HepG2 (cell line): ENCODE measurements around the gene TFEB. TPM values are rescaled to one million over a fixed set of nuclear protein-coding genes. Genes with fewer than 3 reads are reported as not detected.
A peak's percentile ranks its signal among the peaks of the same experiment; 100 is the strongest.

Experiments
- CEBPZ ChIP-seq: IDR thresholded peaks from 2 replicates; pipeline ENCODE4 v1.6.1; 2012; ENCODE audit warnings: low read length, improper control_type of control experiment
- CTCF ChIP-seq: sonication (generic); formaldehyde crosslinking; IDR thresholded peaks from 2 replicates; pipeline ENCODE4 v1.5.0; 2020; ENCODE audit warnings: mild to moderate bottlenecking, missing genetic modification reagents, moderate library complexity
- ERF ChIP-seq: IDR thresholded peaks from 2 replicates; pipeline ENCODE4 v1.6.1; 2018; ENCODE audit warnings: missing biosample characterization, missing genetic modification reagents
- HBP1 ChIP-seq: IDR thresholded peaks from 2 replicates; pipeline ENCODE4 v1.6.1; 2016; ENCODE audit warnings: low read depth, control low read depth
- HINFP ChIP-seq: sonication (generic); formaldehyde crosslinking; IDR thresholded peaks from 2 replicates; pipeline ENCODE4 v1.4.0; 2020; ENCODE audit warnings: low read depth, mild to moderate bottlenecking, missing genetic modification reagents
- KAT7 ChIP-seq: IDR thresholded peaks from 2 replicates; pipeline ENCODE4 v1.6.1; 2018; ENCODE audit warnings: borderline replicate concordance, missing compliant biosample characterization
- LBX2 ChIP-seq: sonication (generic); formaldehyde crosslinking; IDR thresholded peaks from 2 replicates; pipeline ENCODE4 v1.5.0; 2020; ENCODE audit warnings: missing genetic modification reagents, mild to moderate bottlenecking, borderline replicate concordance
- MAX ChIP-seq: IDR thresholded peaks from 2 replicates; pipeline ENCODE4 v1.6.1; 2012; ENCODE audit warnings: inconsistent platforms
- MIER3 ChIP-seq: IDR thresholded peaks from 2 replicates; pipeline ENCODE4 v1.6.1; 2016; ENCODE audit warnings: missing compliant biosample characterization, borderline replicate concordance
- NFKB2 ChIP-seq: sonication (generic); formaldehyde crosslinking; IDR thresholded peaks from 2 replicates; pipeline ENCODE4 v1.4.0; 2020; ENCODE audit warnings: missing genetic modification reagents, borderline replicate concordance
- PHF21A ChIP-seq: sonication (generic); formaldehyde crosslinking; IDR thresholded peaks from 2 replicates; pipeline ENCODE4 v1.5.0; 2020; ENCODE audit warnings: mild to moderate bottlenecking, missing genetic modification reagents
- RELA ChIP-seq: sonication (generic); formaldehyde crosslinking; IDR thresholded peaks from 2 replicates; pipeline ENCODE4 v1.4.0; 2020; ENCODE audit warnings: missing genetic modification reagents
- SALL1 ChIP-seq: sonication (generic); formaldehyde crosslinking; IDR thresholded peaks from 2 replicates; pipeline ENCODE4 v1.8.0; 2022; ENCODE audit warnings: mild to moderate bottlenecking, missing genetic modification reagents
- SOX13 ChIP-seq, 3 experiments: fragments of 450-650 bp in 1 of 3; sonication (generic) in 1 of 3; formaldehyde crosslinking in 1 of 3; IDR thresholded peaks in 2 of 3; conservative IDR thresholded peaks in 1 of 3; 2 replicates each; pipeline versions ENCODE4 v1.5.0 to v1.6.1; 2016 to 2020; ENCODE audit warnings: antibody characterized with exemption in 1 of 3, mild to moderate bottlenecking in 1 of 3, missing compliant biosample characterization in 1 of 3, missing genetic modification reagents in 1 of 3, moderate library complexity in 1 of 3
- SOX5 ChIP-seq: IDR thresholded peaks from 2 replicates; pipeline ENCODE4 v1.6.1; 2016; ENCODE audit warnings: borderline replicate concordance
- TBX3 ChIP-seq: fragments of 450-650 bp; IDR thresholded peaks from 2 replicates; pipeline ENCODE4 v1.6.1; 2017; ENCODE audit warnings: antibody characterized with exemption, mild to moderate bottlenecking, inconsistent platforms, borderline replicate concordance
- ZBTB42 ChIP-seq: sonication (generic); formaldehyde crosslinking; IDR thresholded peaks from 2 replicates; pipeline ENCODE4 v1.5.0; 2020; ENCODE audit warnings: mild to moderate bottlenecking, missing genetic modification reagents
- ZNF17 ChIP-seq: sonication (generic); formaldehyde crosslinking; IDR thresholded peaks from 2 replicates; pipeline ENCODE4 v1.5.0; 2020; ENCODE audit warnings: mild to moderate bottlenecking, missing genetic modification reagents
- ZNF225 ChIP-seq: sonication (generic); formaldehyde crosslinking; IDR thresholded peaks from 2 replicates; pipeline ENCODE4 v1.4.0; 2020; ENCODE audit warnings: mild to moderate bottlenecking, missing genetic modification reagents
- ZNF343 ChIP-seq: sonication (generic); formaldehyde crosslinking; IDR thresholded peaks from 2 replicates; pipeline ENCODE4 v1.4.0; 2020; ENCODE audit warnings: mild to moderate bottlenecking, missing genetic modification reagents
- polyA plus RNA-seq, 8 experiments: library from polyadenylated mRNA; depleted of rRNA in 3 of 8; stranded (reverse) in 7 of 8; unstranded in 1 of 8; fragments of >200 nt; fragmentation: Illumina TruSeq in 4 of 8; extraction: Trizol in 4 of 8; gene quantifications; 2 replicates each; pipeline versions ENCODE4 v1.2.1 to v1.2.3, GENCODE V29; 2011 to 2016; ENCODE audit warnings: low read depth in 4 of 8, missing spikeins in 1 of 8, mixed read lengths in 1 of 8; ENCODE audit not compliant: insufficient read depth in 1 of 8
- total RNA-seq, 5 experiments: library from RNA; depleted of rRNA; stranded (reverse); fragments of >200 nt; fragmentation: Illumina TruSeq; extraction: Trizol; gene quantifications; 2 replicates each; pipeline ENCODE4 v1.2.3, GENCODE V29; 2016; ENCODE audit warnings: low read depth in 1 of 5

The TFEB gene
- total and polyA plus RNA-seq, 2 of the 13 experiments (the other 11 are each of a cell fraction or from before 2014, with no cell fraction given), result 13.3 to 18.7 TPM

- TF ChIP-seq CTCF (CRISPR knock-in tag), result peak; percentile 99
- no peak for TF ChIP-seq ZNF343
- no peak for TF ChIP-seq MIER3
- peak; percentile 28; the same call in 1 of the 2 replicates for TF ChIP-seq LBX2 (CRISPR knock-in tag)
- no peak for TF ChIP-seq ZNF17 (CRISPR knock-in tag)
- 0 out of 2 replicates have a peak, but pooled peaks have one; percentile 39 for TF ChIP-seq ZNF225 (CRISPR knock-in tag)
- peak; percentile 65; the same call in 1 of the 2 replicates for TF ChIP-seq KAT7 (CRISPR knock-in tag)
- no peak for TF ChIP-seq CEBPZ
- TF ChIP-seq SOX5 (CRISPR knock-in tag), result 0 out of 2 replicates have a peak, but pooled peaks have one; percentile 7
- no peak for TF ChIP-seq PHF21A (CRISPR knock-in tag)
- no peak for TF ChIP-seq RELA (CRISPR knock-in tag)
- 0 out of 2 replicates have a peak, but pooled peaks have one; percentile 37 for TF ChIP-seq HINFP (CRISPR knock-in tag)
- TF ChIP-seq ERF, result peak; percentile 75; the same call in 1 of the 2 replicates
- peak; percentile 59; the same call in 1 of the 2 replicates for TF ChIP-seq NFKB2
- TF ChIP-seq TBX3, result no peak
- TF ChIP-seq SOX13 (IDR thresholded peaks at IDR 0.05), result no peak
- no peak for TF ChIP-seq SOX13 (CRISPR knock-in tag; conservative IDR thresholded peaks at IDR 0.05 in 1 of 2, IDR thresholded peaks at IDR 0.05 in 1 of 2)
- 0 out of 2 replicates have a peak, but pooled peaks have one; percentile 19 for TF ChIP-seq MAX
- no peak for TF ChIP-seq ZBTB42 (CRISPR knock-in tag)
- 0 out of 2 replicates have a peak, but pooled peaks have one; percentile 28 for TF ChIP-seq HBP1
- TF ChIP-seq SALL1 (CRISPR knock-in tag), result peak; percentile 85
Observed at GRCh38 chr6:41705996-41706835, 29.2 kb downstream of the TFEB start (continued).
